CD4-positive, alpha-beta T cell (primary cell): ENCODE results near the gene UBIAD1. TPM values are rescaled to one million over a fixed set of nuclear protein-coding genes. Genes with fewer than 3 reads are reported as not detected.

Experiments
- ATAC-seq: fragments of 200-7000 bp; cut with Tn5 transposase; one replicate; pipeline ENCODE4 v1.10.0; 2022; ENCODE audit warnings: mild to moderate bottlenecking; ENCODE audit not compliant: poor library complexity
- CTCF ChIA-PET: fragments of 350-600 bp; sonication (Branson Sonifier 250); formaldehyde crosslinking; loops from one replicate; lab custom pipeline; 2021; ENCODE audit warnings: antibody characterized with exemption, inconsistent platforms; lab: Charles Lee
- POLR2A ChIA-PET: fragments of 350-600 bp; sonication (Branson Sonifier 250); formaldehyde crosslinking; loops from one replicate; lab custom pipeline; 2021; ENCODE audit warnings: antibody characterized with exemption, inconsistent platforms; lab: Charles Lee
- DNase-seq, 14 experiments: peaks; one replicate each; pipeline ENCODE4 v3.0.0-alpha.2; 2013 to 2020; ENCODE audit warnings: mixed read lengths in 2 of 14
- H3K27ac ChIP-seq, 2 donors: one replicate each; pipeline versions ENCODE4 v1.5.1 to v1.7.0; 2013; ENCODE audit warnings: low read length in 2 of 2, low read depth in 1 of 2, mild to moderate bottlenecking in 1 of 2
- H3K27me3 ChIP-seq, 2 experiments: 1 replicate in 1 of 2; 2 replicates in 1 of 2; pipeline versions ENCODE4 v1.6.1 to v1.7.0; 2013; ENCODE audit warnings: low read length in 2 of 2, control low read depth in 1 of 2, mild to moderate bottlenecking in 1 of 2, moderate library complexity in 1 of 2; ENCODE audit not compliant: insufficient read depth in 2 of 2, control insufficient read depth in 1 of 2
- H3K36me3 ChIP-seq: one replicate; pipeline ENCODE4 v1.6.1; 2013; ENCODE audit warnings: low read length, control low read depth; ENCODE audit not compliant: insufficient read depth
- H3K4me1 ChIP-seq: one replicate; pipeline ENCODE4 v1.6.1; 2013; ENCODE audit warnings: low read length, control low read depth; ENCODE audit not compliant: insufficient read depth
- H3K4me3 ChIP-seq: one replicate; pipeline ENCODE4 v1.5.1; 2013; ENCODE audit warnings: mild to moderate bottlenecking, low read length, moderate library complexity
- H3K9me3 ChIP-seq, 2 experiments: 1 replicate in 1 of 2; 2 replicates in 1 of 2; pipeline versions ENCODE4 v1.6.1 to v1.7.0; 2013; ENCODE audit warnings: low read length in 2 of 2, mild to moderate bottlenecking in 2 of 2, control low read depth in 1 of 2, moderate library complexity in 1 of 2; ENCODE audit not compliant: control insufficient read depth in 1 of 2, insufficient read depth in 1 of 2
- H3K27ac Mint-ChIP-seq: one replicate; pipeline ENCODE4 v1.8.0; 2020; ENCODE audit warnings: mixed read lengths
- H3K27me3 Mint-ChIP-seq: one replicate; pipeline ENCODE4 v1.8.0; 2021; ENCODE audit warnings: mixed read lengths
- H3K36me3 Mint-ChIP-seq: one replicate; pipeline ENCODE4 v1.8.0; 2021; ENCODE audit warnings: low read depth, mixed read lengths
- H3K4me1 Mint-ChIP-seq: one replicate; pipeline ENCODE4 v1.8.0; 2021; ENCODE audit warnings: low read depth, mixed read lengths
- H3K4me3 Mint-ChIP-seq: one replicate; pipeline ENCODE4 v1.8.0; 2020; ENCODE audit warnings: mild to moderate bottlenecking, mixed read lengths
- H3K9me3 Mint-ChIP-seq: one replicate; pipeline ENCODE4 v1.8.0; 2020; ENCODE audit warnings: mixed read lengths
- intact Hi-C, 2 experiments: fragments of 100-400 bp; cut with DNase I in 1 of 2; cut with micrococcal nuclease in 1 of 2; formaldehyde crosslinking; loops; one replicate each; pipeline versions ENCODE4 v1.15.1 to v1.9.0; 2023 to 2025; cut with DNase I, micrococcal nuclease
- total RNA-seq, 174 experiments: library from RNA in 2 of 174; stranded (reverse) in 2 of 174; gene quantifications; one replicate each; pipeline ENCODE4 v1.2.3 and lab custom pipeline; 2021 to 2026
- TF ChIP-seq, protein P1 (sequence below): fragments of 200-600 bp; IDR thresholded peaks from one replicate; pipeline ENCODE4 v1.8.0; 2022; ENCODE audit warnings: antibody characterized with exemption, mild to moderate bottlenecking

UBIAD1 gene
- total RNA-seq, 2 experiments from 2014 or later, result 19.2 to 19.3 TPM

DNA sequence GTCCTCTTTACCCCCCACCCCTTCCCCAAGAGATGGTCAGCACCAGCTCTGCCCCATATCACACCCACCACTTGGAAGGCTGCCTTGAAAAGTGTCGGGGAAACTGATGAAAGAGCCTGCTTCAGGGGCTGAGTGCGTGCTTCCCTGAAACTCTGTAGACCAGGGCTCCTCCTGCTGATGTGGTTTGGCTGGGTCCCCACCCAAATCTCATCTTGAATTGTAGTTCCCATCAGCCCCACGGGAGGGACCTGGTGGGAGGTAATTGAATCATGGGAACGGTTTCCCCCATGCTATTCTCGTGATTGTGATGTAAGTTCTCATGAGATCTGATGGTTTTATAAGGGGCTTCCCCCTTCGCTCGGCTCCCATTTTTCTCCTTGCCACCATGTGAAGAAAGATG is 36.4 kb downstream of the UBIAD1 start:
- POLR2A ChIA-PET, result no interaction called here
- H3K4me3 ChIP-seq, result no peak overlapping the region
- DNase-seq (no peak), ATAC-seq (no peak)
- CTCF ChIA-PET, result no interaction called here
- no peak overlapping the region for H3K27ac ChIP-seq
- H3K36me3 Mint-ChIP-seq, result no peaks in the 10 kb centered on the region
- no peaks in the 10 kb centered on the region for H3K27me3 ChIP-seq
- no peak overlapping the region for H3K4me3 Mint-ChIP-seq
- H3K4me1 Mint-ChIP-seq, result peaks cover 14% of the 10 kb centered on the region
- no peak overlapping the region for H3K27ac Mint-ChIP-seq
- intact Hi-C loops, result no loop called here
- no peaks in the 10 kb centered on the region for H3K9me3 Mint-ChIP-seq
- H3K4me1 ChIP-seq, result peaks cover 8% of the 10 kb centered on the region
- TF ChIP-seq, protein P1, sequence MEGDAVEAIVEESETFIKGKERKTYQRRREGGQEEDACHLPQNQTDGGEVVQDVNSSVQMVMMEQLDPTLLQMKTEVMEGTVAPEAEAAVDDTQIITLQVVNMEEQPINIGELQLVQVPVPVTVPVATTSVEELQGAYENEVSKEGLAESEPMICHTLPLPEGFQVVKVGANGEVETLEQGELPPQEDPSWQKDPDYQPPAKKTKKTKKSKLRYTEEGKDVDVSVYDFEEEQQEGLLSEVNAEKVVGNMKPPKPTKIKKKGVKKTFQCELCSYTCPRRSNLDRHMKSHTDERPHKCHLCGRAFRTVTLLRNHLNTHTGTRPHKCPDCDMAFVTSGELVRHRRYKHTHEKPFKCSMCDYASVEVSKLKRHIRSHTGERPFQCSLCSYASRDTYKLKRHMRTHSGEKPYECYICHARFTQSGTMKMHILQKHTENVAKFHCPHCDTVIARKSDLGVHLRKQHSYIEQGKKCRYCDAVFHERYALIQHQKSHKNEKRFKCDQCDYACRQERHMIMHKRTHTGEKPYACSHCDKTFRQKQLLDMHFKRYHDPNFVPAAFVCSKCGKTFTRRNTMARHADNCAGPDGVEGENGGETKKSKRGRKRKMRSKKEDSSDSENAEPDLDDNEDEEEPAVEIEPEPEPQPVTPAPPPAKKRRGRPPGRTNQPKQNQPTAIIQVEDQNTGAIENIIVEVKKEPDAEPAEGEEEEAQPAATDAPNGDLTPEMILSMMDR, result no peak
- no peaks in the 10 kb centered on the region for H3K36me3 ChIP-seq
- no peaks in the 10 kb centered on the region for H3K27me3 Mint-ChIP-seq
- H3K9me3 ChIP-seq, result no peaks in the 10 kb centered on the region

DNA sequence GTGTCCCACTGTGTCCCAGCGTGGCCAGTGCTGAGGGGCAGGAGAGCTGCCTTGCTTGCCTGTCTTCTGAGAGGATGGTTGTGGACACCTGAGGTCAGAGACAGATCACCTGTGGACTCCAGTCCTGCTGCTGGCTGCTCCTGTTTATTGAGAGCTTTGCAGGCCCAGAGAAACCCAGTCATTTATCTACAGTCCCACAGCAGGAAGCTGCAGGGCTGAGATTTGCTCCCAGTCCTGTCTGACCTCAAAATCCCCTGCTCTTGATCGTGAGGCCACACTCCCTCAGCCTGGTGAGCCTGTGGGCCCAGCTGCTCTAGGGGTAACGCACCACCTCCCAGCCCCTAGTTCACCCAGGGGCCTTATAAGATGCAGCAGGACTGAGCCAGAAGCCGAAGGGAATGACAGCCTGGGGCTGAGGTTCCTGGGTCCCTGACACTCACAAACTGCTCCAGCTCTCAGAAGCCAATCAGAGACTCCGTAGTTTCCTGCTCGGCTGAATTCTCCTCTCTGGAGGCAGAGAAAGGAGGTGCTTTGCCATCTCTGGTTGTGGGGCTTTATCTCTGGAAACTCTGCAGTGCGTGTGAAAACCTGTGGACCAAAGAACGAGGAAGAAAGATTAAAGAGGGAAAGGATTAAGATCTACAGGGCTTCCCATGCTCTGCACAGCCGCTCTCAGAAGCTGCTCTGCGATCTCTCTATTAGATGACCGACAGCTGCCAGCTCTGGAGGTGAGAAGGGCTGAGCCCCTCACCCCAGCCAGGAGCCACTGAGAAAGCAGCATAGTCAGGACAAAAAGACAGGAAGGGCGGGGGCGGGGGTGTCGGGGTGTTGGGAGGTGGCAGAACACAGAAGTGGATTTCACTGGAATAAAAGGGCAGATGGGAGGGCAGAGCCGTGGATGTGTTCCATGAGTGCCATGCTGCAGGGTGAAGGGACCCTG is 39.1 kb downstream of the UBIAD1 start:
- no peaks in the 10 kb centered on the region for H3K36me3 ChIP-seq
- intact Hi-C loops, result no loop called here
- no peak overlapping the region for H3K27ac ChIP-seq
- H3K4me1 ChIP-seq, result peaks cover 8% of the 10 kb centered on the region
- TF ChIP-seq, protein P1, result no peak
- no peaks in the 10 kb centered on the region for H3K9me3 ChIP-seq
- Mint-ChIP-seq H3K27me3 (no peaks in the 10 kb centered on the region), H3K4me1 (peaks cover 14% of the 10 kb centered on the region), H3K36me3 (no peaks in the 10 kb centered on the region), H3K9me3 (no peaks in the 10 kb centered on the region), H3K27ac (no peak overlapping the region), H3K4me3 (no peak overlapping the region)
- ChIA-PET POLR2A (no interaction called here), CTCF (no interaction called here)
- DNase-seq (no peak), ATAC-seq (no peak)
- H3K27me3 ChIP-seq, result no peaks in the 10 kb centered on the region
- no peak overlapping the region for H3K4me3 ChIP-seq

DNA sequence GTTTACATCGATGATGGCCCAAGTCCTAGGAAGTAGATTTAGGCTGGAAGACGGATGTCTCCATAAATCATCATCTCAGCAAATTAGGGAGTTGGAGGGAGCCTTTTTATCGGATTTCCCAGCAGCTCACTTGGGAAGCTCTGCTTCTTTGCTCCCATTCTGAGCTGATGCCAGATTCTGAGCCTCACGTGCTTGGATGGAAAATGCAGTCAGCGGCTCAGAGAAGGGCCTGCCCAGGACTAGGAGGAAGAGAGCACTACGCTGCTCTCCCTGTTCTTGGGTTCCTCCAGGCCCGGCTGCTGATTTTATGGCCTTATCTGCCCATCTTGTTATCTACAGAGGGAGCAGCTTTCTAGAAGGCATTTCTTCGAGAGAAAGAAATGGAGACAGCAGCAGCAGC is 42.0 kb downstream of the UBIAD1 start:
- ChIA-PET CTCF (interaction anchor here (1.0 kb wide), 1 partner anchor 23 kb away, joined by 3 read pairs; no protein-coding TSS in a partner anchor), POLR2A (no interaction called here)

More for the DNA sequence above, 42.0 kb downstream of the UBIAD1 start:
- Histone ChIP-seq H3K4me3 (no peak overlapping the region), H3K4me1 (peaks cover 9% of the 10 kb centered on the region), H3K27ac (no peak overlapping the region), H3K27me3 (no peaks in the 10 kb centered on the region), H3K9me3 (no peaks in the 10 kb centered on the region), H3K36me3 (no peaks in the 10 kb centered on the region)
- Mint-ChIP-seq H3K9me3 (no peaks in the 10 kb centered on the region), H3K4me1 (peaks cover 15% of the 10 kb centered on the region), H3K36me3 (no peaks in the 10 kb centered on the region), H3K27ac (no peak overlapping the region), H3K27me3 (no peaks in the 10 kb centered on the region), H3K4me3 (no peak overlapping the region)
- TF ChIP-seq, protein P1, result no peak
- DNase-seq (no peak), ATAC-seq (no peak)
- intact Hi-C loops, result no loop called here
